ENCODE measurements around the gene TOM1L2.

Gene TOM1L2

GRCh38 chr17:17795946-17796786 lies 176.0 kb downstream of the TOM1L2 start:
- TF ChIP-seq CTCF (IDR thresholded peaks at IDR 0.05) = no peak
- no peak for TF ChIP-seq ZFX (IDR thresholded peaks at IDR 0.05; ENCODE audit: borderline replicate concordance)
- no peak overlapping the region for H3K27ac ChIP-seq

- TF ChIP-seq ZFX (IDR thresholded peaks at IDR 0.05; ENCODE audit: borderline replicate concordance) = no peak
- no peak for TF ChIP-seq CTCF (IDR thresholded peaks at IDR 0.05)
- no peak overlapping the region for H3K27ac ChIP-seq
Observed at GRCh38 chr17:17795296-17795695, 176.9 kb downstream of the TOM1L2 start.

GRCh38 chr17:17794382-17794781 lies 177.8 kb downstream of the TOM1L2 start:
- TF ChIP-seq ZFX (IDR thresholded peaks at IDR 0.05; ENCODE audit: borderline replicate concordance) = no peak
- no peak for TF ChIP-seq CTCF (IDR thresholded peaks at IDR 0.05)
- H3K27ac ChIP-seq = no peak overlapping the region

All from 22Rv1 (cell line).